Activated CD4-positive, alpha-beta T cell treated with anti-CD3 and anti-CD28 coated beads, Interleukin-2, Interleukin-4, amounts not matched to agents 100 ng/mL and 50 ng/mL, durations not matched to agents 16 hours and 8 hours (primary cell): ENCODE data around the gene PPP1CC.
"Not testable (repeated sequence)": the region's sequence is repeated elsewhere in the genome, so short reads cannot be mapped to it uniquely, and the experiment has no call there.

ENCODE experiments used
- DNase-seq: peaks from one replicate; pipeline ENCODE4 v3.0.0-alpha.2; 2020; ENCODE audit warnings: low spot score

Gene PPP1CC

DNA sequence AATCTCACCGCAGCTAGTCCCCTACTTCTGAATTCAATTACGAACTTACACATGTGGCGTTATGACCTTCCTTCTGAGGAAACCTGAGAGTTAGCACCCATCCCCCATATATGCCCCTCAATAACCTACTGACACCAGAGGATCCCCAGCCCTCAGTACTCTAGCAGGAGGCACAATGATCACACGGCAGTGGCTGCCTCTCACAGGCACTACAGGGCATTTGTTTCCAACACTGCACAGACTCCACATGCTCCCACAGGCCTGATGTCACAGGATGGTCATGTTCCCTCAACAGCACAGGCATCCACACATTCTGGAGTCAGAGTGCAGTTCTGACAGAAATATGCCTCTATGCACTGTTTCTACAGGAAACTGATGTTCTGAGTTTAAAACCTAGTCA lies 17.4 kb downstream of the PPP1CC start:
- no peak for DNase-seq

GRCh38 chr12:110722892-110723291 lies 19.8 kb downstream of the PPP1CC start:
- DNase-seq: not testable (repeated sequence)

DNA sequence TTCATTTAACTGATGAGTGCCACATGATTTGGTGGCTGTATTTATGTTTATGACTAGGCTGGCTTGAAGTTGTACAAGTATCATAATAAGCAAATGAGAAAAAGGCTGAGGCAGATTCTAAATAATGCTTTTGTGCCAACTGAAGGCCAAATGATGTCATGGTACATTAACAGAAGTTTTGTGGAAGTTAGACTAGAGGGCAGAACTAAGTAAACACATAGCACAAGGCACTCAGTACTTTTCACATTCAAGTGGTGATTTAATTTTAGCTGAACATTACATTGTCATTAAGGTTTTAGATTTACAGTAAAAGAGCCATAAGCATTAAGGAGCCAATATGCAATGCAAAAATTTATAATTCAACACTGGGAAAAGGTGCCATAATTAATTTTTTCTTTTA lies 21.1 kb downstream of the PPP1CC start:
- DNase-seq: no peak

DNA sequence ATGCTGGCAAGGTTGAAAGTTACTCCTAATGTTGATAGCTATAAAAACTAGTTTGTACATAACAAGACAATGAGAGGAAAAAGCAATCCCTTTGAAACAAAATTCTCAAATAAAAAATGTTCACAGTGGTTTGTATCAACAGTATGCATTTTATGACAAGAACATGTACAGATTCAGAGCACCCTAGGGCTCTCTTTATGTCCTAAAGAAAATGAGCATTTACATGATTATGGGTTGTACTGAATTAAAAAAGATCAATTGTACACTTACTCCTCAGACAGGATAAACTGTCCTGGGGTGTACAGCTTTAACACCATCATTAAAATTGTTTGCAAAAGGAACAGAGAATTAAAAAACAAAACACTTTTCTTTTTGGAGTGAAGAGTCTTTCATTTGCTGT lies 22.2 kb downstream of the PPP1CC start:
- no peak for DNase-seq

- DNase-seq: no peak
Measured at GRCh38 chr12:110718222-110718908, 24.3 kb downstream of the PPP1CC start.

GRCh38 chr12:110717037-110717436 lies 25.7 kb downstream of the PPP1CC start:
- DNase-seq: peak; percentile 25

DNA sequence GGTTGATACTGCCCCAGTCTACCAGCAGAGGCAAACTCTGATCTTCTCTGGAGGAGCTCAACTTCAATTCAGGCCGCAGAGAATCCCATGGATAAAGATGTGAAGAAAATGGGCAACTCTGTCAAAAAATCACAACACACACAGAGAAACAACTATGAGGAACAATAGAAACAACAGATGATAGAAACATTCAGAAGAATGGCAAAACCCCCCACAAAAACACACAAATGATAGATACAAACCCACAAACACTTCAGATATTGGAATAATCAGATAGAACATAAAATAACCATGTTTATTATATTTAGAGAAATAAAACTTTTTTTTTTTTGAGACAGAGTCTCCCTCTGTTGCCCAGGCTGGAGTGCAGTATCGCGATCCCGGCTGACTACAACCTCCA lies 33.8 kb downstream of the PPP1CC start:
- DNase-seq: no peak

DNA sequence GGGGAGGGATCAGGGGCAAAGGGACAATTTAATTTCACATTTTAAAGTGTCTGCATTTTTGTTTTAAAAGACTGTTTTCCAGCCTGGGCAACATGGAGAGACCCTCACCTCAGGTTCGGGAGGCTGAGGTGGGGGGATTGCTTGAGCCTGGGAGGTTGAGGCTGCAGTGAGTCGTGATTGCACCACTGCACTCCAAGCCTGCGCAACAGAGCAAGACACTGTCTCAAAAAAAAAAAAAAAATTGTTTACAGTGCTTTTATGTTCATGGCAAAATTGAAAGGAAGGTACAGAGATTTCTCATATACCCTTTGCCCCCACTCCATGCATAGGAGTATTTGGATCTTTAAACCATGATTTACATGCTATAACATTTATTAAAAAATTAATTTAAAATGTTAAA lies 37.4 kb downstream of the PPP1CC start:
- DNase-seq: no peak

DNA sequence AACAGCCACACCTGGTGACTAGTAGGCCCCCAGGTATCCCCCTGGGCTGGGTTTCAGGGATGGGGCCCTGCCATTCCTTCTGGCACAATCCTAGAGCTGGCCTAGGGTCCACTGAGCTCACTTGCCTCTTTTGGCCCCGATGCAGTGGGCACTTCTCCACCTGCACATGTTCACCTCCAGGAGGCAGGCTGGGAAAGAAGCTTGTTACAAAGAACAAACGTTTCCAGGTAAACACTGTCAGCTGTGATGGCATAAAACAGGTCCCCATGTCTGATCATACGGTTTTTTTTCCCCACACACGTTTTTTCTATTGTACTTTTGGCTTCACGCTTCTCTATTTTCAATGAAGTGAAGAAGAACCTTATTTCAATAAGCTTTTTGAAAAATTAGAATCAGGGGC lies 37.9 kb downstream of the PPP1CC start:
- no peak for DNase-seq

DNA sequence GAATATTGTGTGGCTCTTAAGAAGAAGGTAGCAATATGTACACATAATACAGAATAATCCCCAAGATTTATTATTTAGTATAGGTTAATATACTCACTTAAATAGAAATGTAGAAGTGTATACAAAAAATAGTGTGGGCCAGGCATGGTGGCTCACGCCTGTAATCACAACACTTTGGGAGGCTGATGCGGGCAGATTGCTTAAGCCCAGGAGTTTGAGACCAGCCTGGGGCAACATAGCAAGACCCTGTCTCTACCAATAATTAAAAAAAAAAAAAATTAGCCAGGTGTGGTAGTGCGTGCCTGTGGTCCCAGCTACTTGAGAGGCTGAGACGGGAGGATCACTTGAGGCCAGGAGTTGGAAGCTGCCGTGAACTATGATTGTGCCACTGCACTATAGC lies 38.5 kb downstream of the PPP1CC start:
- no peak for DNase-seq

DNA sequence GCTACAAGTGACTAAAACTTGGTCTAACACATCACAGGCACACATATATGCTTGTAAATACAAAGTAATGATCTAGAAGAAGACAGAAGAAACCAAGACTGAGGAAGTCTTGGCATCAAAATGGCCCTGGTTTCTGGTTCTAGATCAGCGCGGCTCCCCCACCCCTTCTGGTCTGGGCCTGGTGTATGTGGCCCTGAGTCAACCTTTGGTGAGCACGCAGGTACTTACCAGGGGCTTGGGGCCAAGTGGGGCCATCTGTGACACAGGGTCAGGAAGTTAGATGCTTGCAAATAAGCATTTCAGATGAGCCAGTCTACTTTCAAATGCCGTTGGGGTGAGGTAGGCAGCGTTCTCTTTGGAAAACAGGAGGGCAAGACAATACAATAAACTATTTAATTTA lies 40.6 kb downstream of the PPP1CC start:
- DNase-seq: no peak

DNA sequence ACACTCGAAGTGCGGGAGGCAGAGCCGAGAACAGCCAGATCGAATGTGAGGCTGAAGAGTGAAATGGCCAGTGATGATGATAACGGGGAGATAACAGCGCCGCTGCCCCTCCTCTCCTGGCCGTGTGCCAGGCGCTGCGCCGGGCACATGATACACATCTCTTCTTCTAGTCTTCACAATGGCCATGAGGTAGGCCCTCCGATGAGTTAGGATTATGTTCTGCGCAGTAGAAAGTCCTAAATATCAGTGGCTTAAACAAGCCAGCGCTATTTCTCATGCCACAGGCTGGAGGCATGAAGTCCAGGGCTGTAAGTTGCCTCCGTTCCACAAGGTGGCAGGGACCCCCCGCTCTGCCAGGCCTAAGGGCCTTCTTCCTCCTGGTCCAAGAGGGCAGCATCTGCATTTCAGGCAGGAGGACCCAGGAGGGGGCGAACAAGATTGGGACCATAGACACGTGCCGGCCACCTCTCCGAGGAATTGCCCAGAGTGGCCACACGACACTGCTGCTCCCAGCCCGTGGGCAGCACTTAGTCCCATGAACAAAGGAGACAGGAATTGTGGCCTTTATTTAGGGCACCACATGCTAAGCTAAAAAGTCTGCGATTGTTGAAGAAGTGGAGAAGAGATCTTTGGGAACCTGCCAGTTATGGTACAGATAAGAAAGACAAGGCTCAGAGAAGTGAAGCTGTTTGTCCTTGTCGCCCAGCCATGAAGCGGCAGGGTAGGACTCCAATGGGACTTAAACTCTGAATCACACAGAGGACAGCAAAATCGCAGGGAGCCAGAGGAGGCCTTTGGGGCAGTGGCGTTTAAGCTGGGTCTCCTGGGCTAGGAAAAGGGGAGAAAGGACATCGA lies 42.9 kb downstream of the PPP1CC start:
- no peak for DNase-seq

DNA sequence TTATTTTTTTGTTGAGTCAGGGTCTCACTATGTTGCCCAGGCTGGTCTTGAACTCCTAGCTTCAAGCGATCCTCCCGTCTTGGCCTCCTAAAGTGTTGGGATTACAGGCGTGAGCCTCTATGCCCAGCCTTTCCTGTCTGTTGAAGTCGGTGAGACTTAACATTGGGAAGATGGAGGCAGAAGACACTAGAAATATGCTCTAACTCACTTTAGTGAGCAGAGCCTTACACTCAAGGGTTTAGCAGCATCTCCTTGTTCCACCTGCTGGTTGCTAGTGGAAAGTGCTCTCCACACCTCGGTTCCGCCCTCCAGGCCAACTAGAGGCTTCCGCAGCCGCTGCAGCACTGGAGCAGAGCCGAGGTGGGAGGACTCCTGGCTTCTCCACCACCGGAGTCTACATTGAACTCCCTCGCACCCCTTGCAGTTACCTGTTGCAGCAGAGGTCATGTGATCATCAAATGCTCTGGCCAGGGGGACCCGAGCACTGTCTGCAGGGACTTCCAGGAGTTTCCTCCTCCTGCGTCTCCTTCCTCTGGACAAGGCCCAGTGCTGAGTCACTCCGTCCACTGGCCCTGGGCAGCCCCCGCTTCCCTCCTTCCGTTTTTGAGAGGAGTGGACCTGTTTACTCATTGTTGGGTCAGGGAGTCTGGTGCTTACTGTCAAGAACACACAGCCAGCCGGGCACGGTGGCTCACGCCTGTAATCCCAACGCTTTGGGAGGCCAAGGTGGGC lies 44.4 kb downstream of the PPP1CC start:
- peak; percentile 85 for DNase-seq

GRCh38 chr12:110697236-110697635 lies 45.5 kb downstream of the PPP1CC start:
- no peak for DNase-seq

DNA sequence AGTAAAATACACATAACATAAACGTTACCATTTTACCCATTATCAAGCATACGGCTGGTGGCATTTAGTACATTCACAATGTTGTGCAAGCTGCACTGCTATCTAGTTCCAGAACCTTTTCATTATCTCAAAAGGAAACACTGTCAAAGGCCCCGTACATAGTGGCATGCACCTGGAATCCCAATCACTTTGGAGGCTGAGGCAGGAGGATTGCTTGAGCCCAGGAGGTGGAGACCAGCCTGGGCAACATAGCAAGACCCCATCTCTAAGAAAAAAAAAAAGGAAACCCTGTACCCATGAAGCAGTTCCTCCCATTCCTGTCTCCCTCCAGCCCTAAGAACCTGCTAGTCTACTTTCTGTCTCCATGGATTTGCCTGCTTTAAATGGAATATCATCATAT lies 46.4 kb downstream of the PPP1CC start:
- no peak for DNase-seq

DNA sequence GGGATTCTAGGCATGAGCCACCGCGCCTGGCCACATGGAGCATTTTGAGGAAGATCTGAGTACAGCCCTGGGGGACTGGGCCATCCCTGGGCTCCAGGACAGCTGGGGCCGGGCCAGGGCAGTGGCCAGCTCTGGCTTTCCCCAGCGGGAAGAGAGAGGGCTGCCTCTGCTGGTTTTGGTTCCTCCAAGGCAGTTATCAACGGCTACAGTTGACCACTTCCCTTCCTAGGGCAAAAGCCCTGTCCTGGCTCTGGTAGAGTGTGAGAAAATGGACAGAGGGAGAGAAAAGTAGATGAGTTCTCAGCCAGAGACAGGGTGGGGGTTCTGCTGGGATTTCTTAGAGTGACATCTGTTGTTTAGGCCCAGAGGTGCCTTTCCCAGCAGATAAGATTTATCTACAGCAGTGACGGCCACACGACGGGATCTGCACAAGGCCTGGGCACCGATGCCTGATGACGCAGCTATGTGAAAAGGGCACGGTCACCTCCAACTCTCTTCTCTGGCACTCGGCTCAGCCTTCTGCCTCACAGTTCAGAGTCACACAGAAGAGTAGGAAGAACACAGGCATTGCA lies 48.3 kb downstream of the PPP1CC start:
- no peak for DNase-seq

GRCh38 chr12:110693731-110694130 lies 49.0 kb downstream of the PPP1CC start:
- DNase-seq: no peak

GRCh38 chr12:110690127-110690430 lies 52.6 kb downstream of the PPP1CC start:
- DNase-seq: no peak

- DNase-seq: peak; percentile 48
Measured at GRCh38 chr12:110689281-110690126, 53.2 kb downstream of the PPP1CC start.

- no peak for DNase-seq
Measured at GRCh38 chr12:110688446-110689280, 54.0 kb downstream of the PPP1CC start, which contains the start of gene HVCN1. Gene HVCN1 (minus strand): TSS chr12:110689115. CDS start chr12:110683245, 5,870 bp downstream.
